Hematopoietic multipotent progenitor cell (in vitro differentiated cells): Measurements from ENCODE around the gene LRRIQ4. TPM values are rescaled to one million over a fixed set of nuclear protein-coding genes. Genes with fewer than 3 reads are reported as not detected.

ENCODE experiments used
- total RNA-seq: library from RNA; depleted of rRNA; stranded (reverse); fragments of >200 nt; gene quantifications from one replicate; pipeline ENCODE4 v1.2.3, GENCODE V29; 2012

Gene LRRIQ4
- total RNA-seq, 1 donor, result under 0.01 TPM

Other genes with a start within 250 kb of the LRRIQ4 start
- gene MECOM, start 149.2 kb upstream of the LRRIQ4 start, total RNA-seq, result 27.7 TPM
- 149 TPM for gene TERC, start 47.8 kb upstream of the LRRIQ4 start, total RNA-seq
- 2.4 TPM for gene ACTRT3, start 43.3 kb upstream of the LRRIQ4 start, total RNA-seq
- gene MYNN, start 39.5 kb upstream of the LRRIQ4 start, total RNA-seq, result 13.5 TPM
- 6.7 TPM for gene LRRC34, start within 50 bp of the LRRIQ4 start, total RNA-seq
- gene LRRC31, start 57.1 kb downstream of the LRRIQ4 start, total RNA-seq, result not detected
- gene SAMD7, start 98.7 kb downstream of the LRRIQ4 start, total RNA-seq, result not detected
- 11.3 TPM for gene SEC62, start 153.9 kb downstream of the LRRIQ4 start, total RNA-seq
- 1.6 TPM for gene GPR160, start 225.1 kb downstream of the LRRIQ4 start, total RNA-seq